ENCODE data around the gene AKR7A2. TPM values are rescaled to one million over a fixed set of nuclear protein-coding genes. Genes with fewer than 3 reads are reported as not detected.

Gene AKR7A2
- total and polyA plus RNA-seq, 10 of the 15 experiments (the other 5 are each of a cell fraction or from before 2014, with no cell fraction given): 1.3 to 114 (median 48.0) TPM

- TF ChIP-seq ZNF24 (IDR thresholded peaks at IDR 0.05) (no peak), ZNF207 (IDR thresholded peaks at IDR 0.05; ENCODE audit: borderline replicate concordance) (no peak), IKZF2 (IDR thresholded peaks at IDR 0.05) (no peak), USF2 (IDR thresholded peaks at IDR 0.05; ENCODE audit: borderline replicate concordance, low read depth, low read length) (no peak), ZNF217 (IDR thresholded peaks at IDR 0.05) (no peak), RAD21 (IDR thresholded peaks at IDR 0.05; ENCODE audit: insufficient read depth, low read depth, low read length) (no peak), REST (IDR thresholded peaks at IDR 0.05; ENCODE audit: low read depth, low read length) (no peak), RB1 (IDR thresholded peaks at IDR 0.05; ENCODE audit: borderline replicate concordance) (no peak), RFX5 (IDR thresholded peaks at IDR 0.05; ENCODE audit: low read depth, low read length) (no peak), PBX3 (IDR thresholded peaks at IDR 0.05; ENCODE audit: insufficient replicate concordance, low read depth, low read length) (no peak), SUPT20H (IDR thresholded peaks at IDR 0.05; ENCODE audit: borderline replicate concordance, control insufficient read depth, low read depth, low read length) (no peak), ESRRA (IDR thresholded peaks at IDR 0.05; ENCODE audit: low read length) (no peak), TBL1XR1 (IDR thresholded peaks at IDR 0.05; ENCODE audit: low read depth, low read length) (no peak), PAX5 (IDR thresholded peaks at IDR 0.05; ENCODE audit: borderline replicate concordance, low read depth, low read length) (no peak), TCF12 (IDR thresholded peaks at IDR 0.05; ENCODE audit: low read depth, low read length) (no peak), DPF2 (IDR thresholded peaks at IDR 0.05) (no peak)
- H3K4me3 ChIP-seq: no peak overlapping the region
- in situ Hi-C loops (cut with MboI) (no loop called here), intact Hi-C loops (cut with micrococcal nuclease; ENCODE audit: unreplicated experiment) (no loop called here)
- ATAC-seq (no peak), FAIRE-seq (no peak), DNase-seq (ENCODE audit: low read depth, low spot score) (no peak)
- H3K79me2 ChIP-seq (ENCODE audit: control insufficient read depth, insufficient read depth, low read length): no peaks in the 10 kb centered on the region
- RAD21 ChIA-PET (ENCODE audit: unreplicated experiment): no interaction called here
- no peak overlapping the region for H3K4me2 ChIP-seq (ENCODE audit: control insufficient read depth, insufficient read depth)
- no peaks in the 10 kb centered on the region for H4K20me1 ChIP-seq (ENCODE audit: control insufficient read depth, insufficient read depth)
- CTCF ChIA-PET: interaction anchor here (0.6 to 1.3 kb wide), 3 partner anchors 42 to 303 kb away, joined by 3 read pairs; no protein-coding TSS in a partner anchor
- no peaks in the 10 kb centered on the region for H3K4me1 ChIP-seq (ENCODE audit: control insufficient read depth, insufficient read depth, low read length)
- H2AFZ ChIP-seq (ENCODE audit: control insufficient read depth, low read depth, low read length): no peak overlapping the region
- BruUV-seq (replicated peaks): no TSS peak
- POLR2A ChIA-PET: no interaction called here
- WGBS (ENCODE audit: insufficient coverage, insufficient replicate concordance, low lambda C conversion rate, missing lambda C conversion rate): 95% methylated on average over 15 of the region's 15 CpGs
- SMC1A ChIA-PET (ENCODE audit: uncharacterized antibody, unreplicated experiment): interaction anchor here (1.3 kb wide), 1 partner anchor 234 kb away, joined by 3 read pairs; no protein-coding TSS in a partner anchor
- H3K9me3 ChIP-seq (replicated peaks; ENCODE audit: control insufficient read depth, insufficient read depth, low read length): no peaks in the 10 kb centered on the region
- H3K36me3 ChIP-seq (ENCODE audit: control insufficient read depth in 2 of 2, insufficient read depth in 2 of 2, low read length in 1 of 2): peaks cover 12 to 45% of the 10 kb centered on the region in 2 experiments
- no peak overlapping the region for H3K9ac ChIP-seq (ENCODE audit: control insufficient read depth, insufficient read depth, low read length)
- no peak overlapping the region for H3K27ac ChIP-seq (ENCODE audit: control insufficient read depth, insufficient read depth)
- no peaks in the 10 kb centered on the region for H3K27me3 ChIP-seq (replicated peaks in 1 of 2; ENCODE audit: control insufficient read depth in 2 of 2, insufficient read depth in 2 of 2, low read length in 1 of 2)
These were observed 36.7 kb upstream of the AKR7A2 start for GRCh38 chr1:19348441-19349198.
